Gastroesophageal sphincter (tissue), 3 donors: ENCODE measurements around the gene HNF1B.

Experiments
- CTCF ChIP-seq, 4 experiments: fragments of 200-600 bp in 2 of 4; fragments of 450-650 bp in 2 of 4; sonication (generic) in 1 of 4; IDR thresholded peaks; one replicate each; pipeline ENCODE4 v1.5.1; 2017 to 2019; ENCODE audit warnings: antibody characterized with exemption in 4 of 4, mild to moderate bottlenecking in 2 of 4, moderate library complexity in 2 of 4
- POLR2A ChIP-seq, 2 donors: fragments of 450-650 bp; IDR thresholded peaks; one replicate each; pipeline ENCODE4 v1.6.1; 2017; ENCODE audit warnings: antibody characterized with exemption in 2 of 2, mild to moderate bottlenecking in 2 of 2, moderate library complexity in 1 of 2
- POLR2AphosphoS5 ChIP-seq: sonication (generic); formaldehyde crosslinking; IDR thresholded peaks from one replicate; pipeline ENCODE4 v1.6.1; 2017; ENCODE audit warnings: antibody characterized with exemption

GRCh38 chr17:37759014-37759637 is 14.3 kb upstream of the HNF1B start:
- TF ChIP-seq CTCF (IDR thresholded peaks at IDR 0.05) (no peak), POLR2AphosphoS5 (no peak), POLR2A (IDR thresholded peaks at IDR 0.05) (no peak)
